ENCODE data around the gene ST6GALNAC3. TPM values are rescaled to one million over a fixed set of nuclear protein-coding genes. Genes with fewer than 3 reads are reported as not detected.
A peak's percentile ranks its signal among the peaks of the same experiment; 100 is the strongest.

ST6GALNAC3 gene
- total RNA-seq, 2 experiments from 2014 or later = 0.50 to 1.2 TPM

- Histone ChIP-seq H2AFZ (ENCODE audit: low read length) (no peak overlapping the region), H3K36me3 (ENCODE audit: insufficient read depth, low read length) (no peaks in the 10 kb centered on the region), H3K9me3 (ENCODE audit: low read length) (no peaks in the 10 kb centered on the region), H3K27ac (ENCODE audit: low read depth, low read length, poor library complexity, severe bottlenecking) (no peak overlapping the region), H3K79me2 (ENCODE audit: insufficient read depth, low read depth, low read length) (no peaks in the 10 kb centered on the region), H3K9me2 (ENCODE audit: insufficient read depth, low read length) (no peaks in the 10 kb centered on the region), H3K4me3 (ENCODE audit: low read depth, low read length, poor library complexity, severe bottlenecking) (no peak overlapping the region), H3K4me2 (ENCODE audit: low read length) (no peak overlapping the region), H3K4me1 (ENCODE audit: insufficient read depth, low read length, poor library complexity, severe bottlenecking) (no peaks in the 10 kb centered on the region), H4K20me1 (ENCODE audit: insufficient read depth, low read length) (no peaks in the 10 kb centered on the region)
- TF ChIP-seq EZH2phosphoT487 (IDR thresholded peaks at IDR 0.05; ENCODE audit: borderline replicate concordance, low read depth, low read length) (no peak), CTCF (conservative IDR thresholded peaks at IDR 0.05; ENCODE audit: low read length) (0 out of 2 replicates have a peak, but pooled peaks have one; percentile 28)
- ChIA-PET CTCF (ENCODE audit: unreplicated experiment) (no interaction called here), POLR2A (no interaction called here)
- intact Hi-C loops (cut with micrococcal nuclease; ENCODE audit: unreplicated experiment) = no loop called here
- DNase-seq (ENCODE audit: low spot score) = no peak
- BruUV-seq (replicated peaks) = no TSS peak
Observed at GRCh38 chr1:76035053-76035452, 39.5 kb upstream of the ST6GALNAC3 start.

DNA sequence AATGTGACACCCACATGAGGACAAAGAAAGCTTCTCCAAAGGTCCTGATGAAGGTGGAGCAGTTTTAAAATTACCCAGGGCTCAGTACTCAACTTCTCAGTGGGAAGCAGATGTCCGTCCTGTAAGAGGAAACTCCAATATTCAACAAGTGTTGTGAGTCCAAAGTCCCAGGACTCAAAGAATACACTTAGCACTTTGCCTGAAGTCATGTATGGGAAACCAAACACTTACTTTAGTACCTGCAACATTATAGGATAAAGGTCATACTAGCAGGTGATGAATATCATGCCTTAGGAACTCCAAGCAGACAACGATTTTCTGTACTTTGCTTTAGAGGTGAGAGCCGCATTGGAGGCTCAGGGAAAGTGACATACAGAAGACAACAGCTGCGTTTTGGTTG, 37.2 kb upstream of the ST6GALNAC3 start:
- Histone ChIP-seq H3K36me3 (ENCODE audit: insufficient read depth, low read length) (no peaks in the 10 kb centered on the region), H3K9me3 (ENCODE audit: low read length) (no peaks in the 10 kb centered on the region), H3K4me3 (ENCODE audit: low read depth, low read length, poor library complexity, severe bottlenecking) (no peak overlapping the region), H3K9me2 (ENCODE audit: insufficient read depth, low read length) (no peaks in the 10 kb centered on the region), H3K4me1 (ENCODE audit: insufficient read depth, low read length, poor library complexity, severe bottlenecking) (no peaks in the 10 kb centered on the region), H3K79me2 (ENCODE audit: insufficient read depth, low read depth, low read length) (no peaks in the 10 kb centered on the region), H2AFZ (ENCODE audit: low read length) (no peak overlapping the region), H3K4me2 (ENCODE audit: low read length) (no peak overlapping the region), H4K20me1 (ENCODE audit: insufficient read depth, low read length) (no peaks in the 10 kb centered on the region), H3K27ac (ENCODE audit: low read depth, low read length, poor library complexity, severe bottlenecking) (no peak overlapping the region)
- no peak for DNase-seq (ENCODE audit: low spot score)
- TF ChIP-seq EZH2phosphoT487 (IDR thresholded peaks at IDR 0.05; ENCODE audit: borderline replicate concordance, low read depth, low read length) (no peak), CTCF (conservative IDR thresholded peaks at IDR 0.05; ENCODE audit: low read length) (no peak)
- CTCF ChIA-PET (ENCODE audit: unreplicated experiment) = no interaction called here
- intact Hi-C loops (cut with micrococcal nuclease; ENCODE audit: unreplicated experiment) = no loop called here
- BruUV-seq (replicated peaks) = no TSS peak
- POLR2A ChIA-PET = no interaction called here

DNA sequence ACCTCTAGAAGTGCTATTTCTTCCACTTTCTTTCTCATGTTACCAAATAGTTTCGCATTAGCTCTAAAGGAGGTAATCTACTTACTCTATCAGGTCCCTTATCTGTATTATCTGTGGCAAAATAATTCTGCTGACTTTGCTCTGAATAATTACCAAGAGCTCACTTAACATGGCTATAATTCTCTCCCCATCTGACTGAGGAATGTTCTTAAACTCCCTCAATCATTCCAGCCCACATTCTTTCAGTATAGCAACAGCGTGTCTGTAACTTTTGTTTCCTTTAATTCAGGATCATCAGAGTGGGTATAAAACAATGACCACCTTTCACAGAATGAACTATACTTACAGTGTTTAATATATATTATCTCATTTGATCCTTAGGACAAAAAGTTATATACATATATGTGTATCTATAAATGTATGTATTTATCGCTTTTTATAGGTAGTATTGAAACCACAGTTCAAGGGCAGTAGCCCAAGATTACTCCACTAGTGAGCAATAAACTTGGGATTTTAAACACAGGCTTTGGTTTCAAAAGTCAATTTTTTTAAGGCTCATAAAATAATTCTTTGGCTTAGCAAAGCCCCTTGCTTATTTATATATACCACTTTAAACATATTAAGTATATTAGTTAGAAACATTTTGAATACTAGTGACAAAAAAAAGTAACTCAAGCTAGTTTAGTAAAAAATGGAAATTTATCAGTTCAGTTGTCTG, 36.1 kb upstream of the ST6GALNAC3 start:
- intact Hi-C loops (cut with micrococcal nuclease; ENCODE audit: unreplicated experiment) = no loop called here
- Histone ChIP-seq H3K4me1 (ENCODE audit: insufficient read depth, low read length, poor library complexity, severe bottlenecking) (no peaks in the 10 kb centered on the region), H3K27ac (ENCODE audit: low read depth, low read length, poor library complexity, severe bottlenecking) (no peak overlapping the region), H3K4me3 (ENCODE audit: low read depth, low read length, poor library complexity, severe bottlenecking) (no peak overlapping the region), H4K20me1 (ENCODE audit: insufficient read depth, low read length) (no peaks in the 10 kb centered on the region), H3K79me2 (ENCODE audit: insufficient read depth, low read depth, low read length) (no peaks in the 10 kb centered on the region), H3K9me2 (ENCODE audit: insufficient read depth, low read length) (no peaks in the 10 kb centered on the region), H3K4me2 (ENCODE audit: low read length) (no peak overlapping the region), H3K9me3 (ENCODE audit: low read length) (no peaks in the 10 kb centered on the region), H3K36me3 (ENCODE audit: insufficient read depth, low read length) (no peaks in the 10 kb centered on the region), H2AFZ (ENCODE audit: low read length) (no peak overlapping the region)
- no peak for DNase-seq (ENCODE audit: low spot score)
- CTCF ChIA-PET (ENCODE audit: unreplicated experiment) = no interaction called here
- TF ChIP-seq CTCF (conservative IDR thresholded peaks at IDR 0.05; ENCODE audit: low read length) (no peak), EZH2phosphoT487 (IDR thresholded peaks at IDR 0.05; ENCODE audit: borderline replicate concordance, low read depth, low read length) (no peak)
- no TSS peak for BruUV-seq (replicated peaks)
- POLR2A ChIA-PET = no interaction called here

Measured in OCI-LY7 (cell line).